Activated CD8-positive, alpha-beta memory T cell treated with anti-CD3 and anti-CD28 coated beads for 24 hours (primary cell): Measurements from ENCODE around the gene TMEM269.
"Not testable (repeated sequence)": the region's sequence is repeated elsewhere in the genome, so short reads cannot be mapped to it uniquely, and the experiment has no call there.

Experiments used
- DNase-seq: peaks from one replicate; pipeline ENCODE4 v3.0.0-alpha.2; 2020

TMEM269 gene

GRCh38 chr1:42748461-42749410 lies 36.1 kb upstream of the TMEM269 start:
- DNase-seq = no peak

DNA sequence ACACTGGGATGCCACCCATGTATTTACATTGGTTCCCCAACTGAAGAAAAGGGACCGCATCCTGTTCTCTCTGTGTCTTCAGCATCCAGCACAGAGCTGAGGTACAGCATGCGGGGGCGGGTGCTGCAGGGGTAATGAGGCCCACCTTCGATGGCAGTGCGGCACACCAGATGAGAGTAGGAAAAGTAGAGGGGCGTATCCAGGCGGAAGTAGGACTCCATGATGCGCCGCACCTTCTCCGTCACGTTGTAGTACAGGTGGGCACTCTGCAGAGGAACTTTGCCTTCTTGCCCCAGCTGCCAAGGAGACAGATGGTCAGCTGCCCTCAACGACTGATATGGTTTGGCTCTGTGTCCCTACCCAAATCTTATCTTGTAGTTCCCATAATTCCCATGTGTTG lies 34.8 kb upstream of the TMEM269 start:
- no peak for DNase-seq

DNA sequence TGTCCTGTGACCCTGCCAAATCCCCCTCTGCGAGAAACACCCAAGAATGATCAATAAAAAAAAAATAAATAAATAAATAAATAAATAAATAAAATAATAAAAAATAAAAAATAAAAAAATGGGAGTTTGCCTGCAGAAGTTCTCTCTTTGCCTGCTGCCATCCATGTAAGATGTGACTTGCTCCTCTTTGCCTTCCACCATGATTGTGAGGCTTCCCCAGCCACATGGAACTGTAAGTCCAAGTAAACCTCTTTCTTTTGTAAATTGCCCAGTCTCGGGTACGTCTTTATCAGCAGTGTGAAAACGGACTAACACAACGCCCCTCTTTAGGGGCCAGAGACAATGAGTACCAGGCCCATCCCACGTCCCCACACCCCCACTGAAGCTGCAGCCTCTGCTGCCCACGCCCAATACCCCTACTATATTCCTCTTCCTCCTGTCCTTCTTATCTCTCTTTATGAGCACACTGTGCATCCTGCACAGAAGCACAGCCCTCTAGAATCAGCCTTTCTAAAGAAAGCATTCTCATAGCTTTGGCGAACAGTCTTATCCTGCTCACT lies 33.2 kb upstream of the TMEM269 start:
- not testable (repeated sequence) for DNase-seq

GRCh38 chr1:42752284-42752683 lies 32.5 kb upstream of the TMEM269 start:
- DNase-seq = no peak

DNA sequence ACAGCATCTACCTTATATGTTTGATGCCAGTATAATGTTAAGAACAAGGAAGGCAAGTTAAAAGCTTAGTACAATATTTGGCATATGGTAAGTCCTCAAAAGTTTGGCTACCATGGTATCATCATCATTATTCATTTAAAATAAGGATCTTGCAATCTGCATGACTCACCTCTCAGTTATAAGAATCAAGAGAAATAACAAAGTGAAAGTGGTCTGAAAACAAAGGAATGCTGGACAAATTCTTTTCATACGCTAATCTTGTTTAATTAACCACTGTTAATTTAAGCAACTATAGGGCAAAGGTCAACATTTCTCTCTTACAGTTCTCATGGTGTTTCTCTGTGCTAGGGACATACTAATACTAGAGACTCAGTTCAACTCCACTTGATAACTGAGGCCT lies 31.7 kb upstream of the TMEM269 start:
- DNase-seq = no peak

- no peak for DNase-seq
These were observed 27.6 kb upstream of the TMEM269 start for GRCh38 chr1:42756956-42757891.

DNA sequence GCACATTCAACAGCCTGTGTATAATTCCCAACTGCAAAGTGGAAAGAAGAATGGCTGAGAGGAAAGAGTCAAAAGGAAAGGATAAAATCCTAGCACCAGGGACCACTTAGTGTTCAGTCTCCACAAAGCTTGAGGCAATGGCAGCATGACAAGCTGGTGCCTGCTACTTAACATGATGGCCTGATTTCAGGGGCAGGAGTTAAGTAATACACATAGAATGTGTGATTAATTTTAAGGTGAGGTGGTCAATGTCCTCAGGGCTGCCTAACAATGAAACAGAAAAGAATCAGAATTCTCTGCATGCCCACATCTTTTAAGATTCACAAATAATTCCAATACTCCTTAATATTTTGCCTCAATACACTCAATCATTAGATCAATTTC lies 26.9 kb upstream of the TMEM269 start:
- DNase-seq = no peak

GRCh38 chr1:42758641-42759040 lies 26.1 kb upstream of the TMEM269 start:
- no peak for DNase-seq

DNA sequence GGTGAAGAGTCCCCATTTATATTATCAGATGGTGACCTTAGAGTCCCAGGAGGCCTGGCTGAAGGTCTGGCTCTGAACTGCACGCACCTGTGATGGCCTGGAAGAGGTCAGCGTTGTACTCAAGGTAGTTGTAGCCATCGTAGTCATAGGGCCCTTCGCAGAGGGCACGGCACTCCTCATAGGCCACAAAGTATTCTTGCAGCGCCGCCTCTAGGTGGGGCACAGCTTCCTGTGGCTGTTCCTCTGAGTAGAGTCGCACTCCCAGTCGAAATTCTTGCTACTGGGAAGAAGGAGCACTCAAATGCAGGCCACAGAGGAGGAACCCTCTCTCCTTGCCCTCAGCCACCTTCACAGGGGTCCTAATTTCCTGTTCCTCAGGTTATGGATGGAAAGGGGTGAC lies 25.7 kb upstream of the TMEM269 start:
- no peak for DNase-seq

- no peak for DNase-seq
These were observed 23.2 kb upstream of the TMEM269 start for GRCh38 chr1:42761567-42761966.

DNA sequence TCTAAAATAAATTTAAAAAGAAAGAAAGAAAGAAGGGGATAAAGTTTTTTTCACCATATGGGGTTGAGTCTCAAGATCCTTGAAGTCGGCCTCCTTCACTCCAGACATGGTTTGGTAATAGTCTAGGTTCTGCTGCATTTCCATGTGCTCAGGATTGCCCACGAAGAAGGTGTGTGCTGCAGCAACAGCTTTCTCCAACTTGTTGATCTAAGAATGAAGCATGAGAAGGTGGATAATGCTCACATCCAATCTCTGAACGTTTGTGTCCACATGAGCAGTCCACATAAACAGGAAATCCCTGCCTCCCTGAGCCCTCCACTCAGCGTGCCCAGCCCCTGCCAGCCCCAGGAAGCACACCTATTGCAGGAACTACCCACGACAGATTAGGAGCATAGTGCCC lies 22.5 kb upstream of the TMEM269 start:
- DNase-seq = no peak

GRCh38 chr1:42765269-42765668 lies 19.5 kb upstream of the TMEM269 start:
- DNase-seq = no peak

GRCh38 chr1:42765832-42766740 lies 18.7 kb upstream of the TMEM269 start:
- no peak for DNase-seq

- DNase-seq = peak; percentile 99
These were observed 17.9 kb upstream of the TMEM269 start, which contains the start of the genes C1orf50 and P3H1 for GRCh38 chr1:42766741-42767509. C1orf50 (plus strand) TSS chr1:42767249; CDS start chr1:42767312, 63 bp downstream. P3H1 (minus strand) TSS chr1:42767028; CDS start chr1:42766971, 57 bp downstream.

DNA sequence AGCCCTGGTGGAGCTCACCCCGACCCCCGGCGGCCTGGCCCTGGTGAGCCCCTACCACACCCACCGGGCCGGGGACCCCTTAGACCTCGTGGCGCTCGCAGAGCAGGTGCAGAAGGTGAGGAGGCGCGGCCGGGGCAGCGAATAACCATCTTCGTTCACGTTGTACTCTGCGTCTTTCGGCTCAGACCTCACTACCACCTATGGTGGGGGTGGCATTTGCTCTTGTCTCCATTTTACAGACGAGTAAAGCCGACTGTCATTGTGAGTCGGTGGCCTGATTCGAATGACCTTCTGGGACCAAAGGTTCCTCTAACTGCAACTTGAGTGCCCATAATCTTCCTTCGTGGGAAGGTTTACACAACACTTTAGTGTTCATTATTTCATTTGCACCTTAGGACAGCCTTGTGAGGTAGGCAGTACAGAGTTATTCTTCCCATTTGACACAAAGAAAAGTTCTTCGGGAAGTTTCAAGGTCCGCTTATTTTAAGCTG lies 17.2 kb upstream of the TMEM269 start:
- DNase-seq = no peak

DNA sequence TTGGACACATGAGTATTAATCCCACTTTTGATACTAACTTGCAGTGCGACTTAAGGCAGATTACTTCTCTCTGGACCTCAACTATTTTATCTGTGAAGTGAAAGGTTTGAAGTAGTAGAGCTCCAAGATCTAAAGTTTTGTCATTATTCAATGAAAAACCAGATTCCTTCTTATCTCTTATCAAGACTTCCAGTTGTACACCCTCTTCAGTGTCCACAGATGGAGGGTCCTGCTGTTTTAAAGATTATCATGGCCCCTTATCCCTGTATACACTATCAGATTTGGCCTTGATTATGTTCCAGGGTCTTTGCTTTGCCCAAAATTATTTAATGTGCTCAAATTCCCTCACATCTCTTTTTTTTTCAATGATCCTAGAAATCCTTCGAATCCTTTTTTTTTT lies 16.6 kb upstream of the TMEM269 start:
- no peak for DNase-seq

GRCh38 chr1:42769811-42770210 lies 15.0 kb upstream of the TMEM269 start:
- no peak for DNase-seq

- no peak for DNase-seq
These were observed 11.4 kb upstream of the TMEM269 start for GRCh38 chr1:42773420-42773819.

GRCh38 chr1:42774928-42775526 lies 9.8 kb upstream of the TMEM269 start:
- DNase-seq = no peak

GRCh38 chr1:42776502-42776901 lies 8.3 kb upstream of the TMEM269 start:
- no peak for DNase-seq

DNA sequence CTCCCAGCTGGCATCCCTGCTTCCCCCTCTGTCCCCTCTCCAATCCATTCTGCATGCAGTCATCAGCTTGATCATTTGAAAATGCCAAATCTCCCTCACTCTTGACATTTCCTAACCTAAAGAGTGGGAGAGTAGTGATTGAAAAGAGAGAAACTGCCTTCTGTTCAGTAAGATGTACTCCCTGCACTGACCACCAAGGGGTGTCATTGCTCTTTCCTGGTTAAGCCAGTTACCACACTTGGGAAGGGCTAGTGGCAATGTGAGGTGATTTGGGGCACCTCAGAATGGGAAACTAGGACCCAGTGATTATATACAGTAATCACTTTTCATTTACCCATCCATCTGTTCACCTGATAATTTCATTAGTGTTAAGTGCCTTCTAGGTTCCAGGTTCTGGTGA lies 6.9 kb upstream of the TMEM269 start:
- no peak for DNase-seq
